ENCODE measurements around the gene PTCD1.

The PTCD1 gene

DNA sequence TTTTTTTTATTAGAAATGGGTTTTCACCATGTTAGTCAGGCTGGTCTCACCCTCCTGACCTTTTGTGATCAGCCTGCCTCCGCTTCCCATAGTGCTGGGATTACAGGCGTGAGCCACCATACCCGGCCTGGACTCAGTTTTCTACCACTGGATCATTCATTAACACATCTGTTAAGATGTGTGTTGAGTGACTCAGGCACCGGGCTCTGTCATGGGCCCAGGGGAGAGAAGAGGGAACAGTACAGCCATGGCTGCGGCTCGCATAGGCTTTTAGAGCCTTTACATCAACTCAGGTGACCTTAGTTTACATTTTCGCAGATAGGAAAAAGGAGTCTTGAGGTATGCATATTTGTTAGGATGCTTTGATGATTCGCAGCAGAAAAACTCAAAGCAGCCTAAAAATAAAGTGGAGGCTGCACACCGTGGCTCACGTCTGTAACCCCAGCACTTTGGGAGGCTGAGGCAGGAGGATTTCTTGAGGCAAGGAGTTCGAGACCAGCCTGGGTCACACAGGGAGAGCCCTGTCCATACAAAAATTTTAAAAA is 67.2 kb downstream of the PTCD1 start:
- no peak for DNase-seq (ENCODE audit: low read depth, low spot score)

GRCh38 chr7:99369767-99370391 is 68.7 kb downstream of the PTCD1 start:
- no peak for DNase-seq (ENCODE audit: low read depth, low spot score)

GRCh38 chr7:99368750-99369389 is 69.7 kb downstream of the PTCD1 start:
- DNase-seq (ENCODE audit: low read depth, low spot score) = no peak

Measured in iPS DF 19.7 (cell line).